Kidney capillary endothelial cell (primary cell): ENCODE data around the gene MEF2A.

ENCODE experiments used
- DNase-seq: peaks from one replicate; pipeline ENCODE4 v3.0.0-alpha.2; 2018; ENCODE audit warnings: low spot score

MEF2A gene

DNA sequence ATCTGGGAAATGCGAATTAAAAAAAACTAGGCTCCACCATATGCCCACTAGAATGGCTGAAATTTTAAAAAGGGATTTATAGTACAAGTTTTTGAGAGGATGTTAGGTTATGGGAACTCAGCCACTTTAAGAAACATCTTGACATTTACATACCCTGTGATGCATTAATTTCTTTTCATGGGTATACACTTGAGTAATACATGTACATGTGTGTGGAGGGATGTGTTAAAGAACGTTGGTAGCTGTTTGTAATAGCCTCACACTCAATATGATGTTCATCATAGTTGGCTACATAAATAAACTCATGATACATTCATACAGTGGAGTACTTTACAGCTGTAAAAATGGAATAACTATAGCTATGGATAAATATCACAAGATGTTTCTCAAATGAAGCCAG lies 40.9 kb downstream of the MEF2A start:
- DNase-seq: no peak

DNA sequence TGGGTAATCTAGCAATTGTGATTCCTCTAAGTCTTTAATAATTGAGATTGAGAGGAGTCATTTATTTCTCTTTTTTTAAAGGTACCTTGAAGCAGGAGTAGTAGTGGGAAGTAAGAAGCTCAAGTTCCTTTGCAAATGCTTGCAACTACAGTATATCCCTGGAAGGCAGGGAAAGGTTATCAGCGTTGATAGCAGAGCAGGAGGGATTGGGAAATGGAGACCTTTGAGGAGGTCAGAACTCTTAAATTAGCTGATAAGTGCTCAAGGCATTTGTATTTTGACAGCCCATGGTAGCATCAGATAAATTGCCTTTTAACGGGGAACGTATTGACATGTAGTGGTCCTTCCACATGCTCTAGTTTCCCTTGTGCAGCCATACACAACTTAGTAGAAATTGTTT lies 47.7 kb downstream of the MEF2A start:
- no peak for DNase-seq

DNA sequence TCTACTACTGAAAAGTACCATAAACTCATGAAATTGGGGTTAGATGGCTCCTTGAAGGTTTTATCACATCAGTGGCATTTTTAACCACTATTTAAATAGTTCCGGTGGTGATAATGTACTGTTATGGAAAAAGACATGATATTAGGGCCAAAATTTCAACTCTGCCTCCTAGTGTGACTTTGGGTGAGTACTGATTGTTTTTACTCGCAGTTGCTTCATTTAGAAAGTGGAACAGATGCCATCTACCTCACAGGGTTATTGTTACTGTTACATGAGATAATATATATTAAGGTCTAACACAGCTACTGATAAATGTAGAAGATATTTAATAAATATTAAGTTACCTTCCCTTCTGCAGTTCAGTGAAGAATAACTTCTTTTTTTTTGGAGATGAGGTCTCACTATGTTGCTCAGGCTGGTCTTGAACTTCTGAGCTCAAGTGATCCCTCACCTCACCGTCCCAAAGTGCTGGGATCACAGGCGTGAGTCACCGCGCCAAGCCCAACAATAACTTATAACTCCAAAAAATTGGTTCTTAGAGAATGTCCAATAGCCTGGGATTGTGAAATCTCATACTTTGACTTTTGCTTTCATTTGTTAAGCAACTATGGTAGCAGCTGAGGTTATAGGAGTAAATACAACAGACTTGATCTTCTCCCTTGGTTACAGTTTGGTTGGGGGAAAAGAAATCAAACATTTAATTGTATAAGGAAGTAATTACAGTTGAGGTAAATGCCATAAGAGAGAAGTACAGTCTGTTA lies 48.3 kb downstream of the MEF2A start:
- no peak for DNase-seq

DNA sequence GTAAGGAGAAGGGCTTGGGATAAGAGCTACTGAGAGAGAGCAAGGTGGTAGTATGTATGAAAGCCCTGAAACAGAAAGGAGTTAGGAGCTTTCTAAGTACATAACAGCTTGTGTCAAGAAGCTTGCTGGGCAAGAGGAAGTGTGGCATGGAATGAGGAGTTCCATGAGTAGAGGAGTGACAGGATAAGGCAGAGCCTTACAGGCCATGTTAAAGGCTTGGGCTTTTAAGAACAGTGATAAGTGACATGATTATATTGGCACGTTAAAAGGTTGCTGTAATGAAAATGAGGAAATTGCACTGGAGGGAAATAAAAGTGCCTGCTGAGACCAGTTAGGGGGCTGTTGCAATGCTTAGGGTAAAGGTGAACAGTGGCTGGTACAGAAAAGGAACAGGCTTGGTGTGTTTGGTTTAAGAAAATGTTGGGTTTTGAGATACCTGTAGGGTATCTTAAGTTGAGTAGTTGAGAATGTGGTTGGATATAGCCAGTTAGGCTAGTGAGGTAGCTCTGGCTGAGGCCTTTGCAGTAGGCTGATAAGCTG lies 49.0 kb downstream of the MEF2A start:
- no peak for DNase-seq

DNA sequence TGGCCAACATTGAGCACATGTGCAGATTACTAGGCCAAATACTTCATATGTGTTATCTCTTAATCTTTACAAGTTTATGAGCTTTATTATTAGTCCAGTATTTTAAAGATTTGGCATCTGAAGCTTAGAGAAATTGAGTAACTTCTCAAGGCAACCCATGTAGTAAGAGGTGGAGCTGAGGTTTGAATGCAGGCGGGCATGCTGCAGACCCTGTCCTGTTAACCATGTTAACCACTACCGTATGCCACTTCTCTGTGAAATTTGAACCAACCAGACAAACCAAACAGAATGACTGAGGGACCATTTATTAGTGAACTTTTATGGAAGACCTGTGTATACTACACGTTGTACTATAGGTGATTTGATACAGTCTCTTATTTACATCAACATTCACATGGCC lies 49.7 kb downstream of the MEF2A start:
- no peak for DNase-seq

DNA sequence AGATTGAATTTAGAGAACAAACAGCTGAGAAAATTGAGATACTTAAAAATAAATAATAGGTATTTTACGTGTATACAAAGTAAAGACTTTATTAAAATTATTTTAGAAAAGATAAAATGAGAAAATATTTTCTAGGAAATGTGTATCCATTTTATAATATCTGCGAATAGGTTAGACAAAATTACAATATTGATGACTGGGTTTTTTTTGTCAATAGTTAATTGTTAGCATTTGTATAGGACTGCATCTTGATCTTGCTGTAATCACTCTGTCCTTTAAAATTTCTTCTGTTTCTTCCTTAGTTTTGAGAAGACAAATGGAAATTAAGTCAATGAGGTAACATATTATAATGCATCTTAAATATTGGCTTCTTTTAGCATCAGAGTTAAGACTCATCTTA lies 50.3 kb downstream of the MEF2A start:
- DNase-seq: no peak

DNA sequence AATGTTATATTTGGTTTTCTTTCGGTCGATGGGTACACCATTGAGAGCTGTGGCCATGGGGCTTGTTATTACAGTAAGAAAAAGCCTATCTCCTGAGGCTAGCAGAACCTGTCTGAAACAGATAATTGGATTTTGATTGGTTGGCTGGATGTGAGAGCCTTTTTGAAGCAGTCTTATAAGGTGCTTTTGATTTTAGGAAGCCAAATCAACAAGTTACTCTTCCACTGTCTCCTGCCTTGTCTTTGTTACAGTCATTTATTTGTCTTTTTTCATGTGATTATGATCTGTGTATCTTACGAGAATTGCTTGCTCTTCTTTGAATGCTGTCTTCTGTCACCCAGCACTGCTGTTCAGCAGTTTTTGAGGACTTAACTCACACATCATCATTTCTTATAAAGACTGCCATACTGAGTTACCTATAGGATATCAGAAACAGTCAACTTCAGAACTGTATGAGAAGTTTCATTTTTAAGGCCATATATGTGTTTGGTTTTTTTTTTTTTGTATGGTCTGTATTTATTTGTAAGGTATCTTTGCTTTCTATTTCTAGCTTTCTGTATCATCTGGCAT lies 51.1 kb downstream of the MEF2A start:
- no peak for DNase-seq

DNA sequence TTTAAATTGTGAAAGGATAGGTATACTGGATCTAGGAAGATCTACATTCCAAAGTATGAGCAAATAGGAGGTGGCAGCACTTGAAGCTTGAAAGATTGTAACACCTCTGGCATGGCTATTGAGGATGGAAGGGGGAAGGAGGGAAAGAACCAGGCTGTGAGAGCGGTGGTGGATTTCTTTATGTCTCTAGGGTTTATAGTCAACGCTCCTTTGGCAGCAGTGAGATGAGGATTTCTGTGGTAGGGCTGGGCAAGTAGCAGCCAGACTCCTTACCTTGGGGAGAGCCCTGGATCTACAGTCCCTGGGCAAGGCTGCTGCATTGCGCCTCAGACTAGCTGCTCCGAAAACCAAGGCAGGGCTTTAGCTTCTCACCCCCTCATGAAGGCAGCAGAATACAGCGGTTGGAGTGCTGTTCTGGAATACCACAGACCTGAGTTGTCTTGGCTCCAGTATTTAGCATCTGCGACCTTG lies 53.2 kb downstream of the MEF2A start:
- no peak for DNase-seq

DNA sequence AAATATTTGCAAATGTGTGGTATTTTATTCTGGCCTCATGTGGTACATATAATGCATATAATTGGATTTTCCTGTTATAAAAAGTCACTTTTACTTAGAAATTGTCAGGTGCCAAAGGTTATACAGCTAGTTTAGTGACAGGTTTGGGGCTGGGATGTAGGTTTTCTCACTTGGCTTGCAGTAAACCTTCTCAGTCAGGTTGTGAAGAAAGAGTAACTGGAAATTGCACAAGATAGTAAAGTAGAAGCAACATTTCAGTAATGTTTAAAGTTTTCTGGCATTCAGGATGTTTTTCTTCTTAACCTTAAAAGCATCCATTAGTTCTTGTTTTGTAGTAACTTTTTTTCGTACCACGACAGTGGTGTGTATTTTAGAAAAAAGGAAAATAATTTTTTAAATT lies 53.9 kb downstream of the MEF2A start:
- no peak for DNase-seq

DNA sequence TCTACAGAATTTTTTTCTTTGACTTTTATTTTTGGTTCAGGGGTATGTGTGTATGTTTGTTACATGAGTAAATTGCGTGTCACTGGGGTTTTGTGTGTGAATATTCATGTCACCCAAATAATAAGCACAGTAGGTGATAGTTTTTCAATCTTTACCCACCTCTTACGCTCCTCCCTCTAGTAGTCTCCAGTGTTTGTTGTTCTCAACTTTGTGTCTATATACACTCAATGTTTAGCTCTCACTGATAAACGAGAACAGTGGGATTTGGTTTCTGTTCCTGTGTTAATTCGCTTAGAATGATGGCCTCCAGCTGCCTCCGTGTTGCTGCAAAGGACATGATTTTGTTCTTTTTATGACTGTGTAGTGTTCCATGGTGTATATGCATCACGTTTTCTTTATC lies 54.4 kb downstream of the MEF2A start:
- DNase-seq: no peak

DNA sequence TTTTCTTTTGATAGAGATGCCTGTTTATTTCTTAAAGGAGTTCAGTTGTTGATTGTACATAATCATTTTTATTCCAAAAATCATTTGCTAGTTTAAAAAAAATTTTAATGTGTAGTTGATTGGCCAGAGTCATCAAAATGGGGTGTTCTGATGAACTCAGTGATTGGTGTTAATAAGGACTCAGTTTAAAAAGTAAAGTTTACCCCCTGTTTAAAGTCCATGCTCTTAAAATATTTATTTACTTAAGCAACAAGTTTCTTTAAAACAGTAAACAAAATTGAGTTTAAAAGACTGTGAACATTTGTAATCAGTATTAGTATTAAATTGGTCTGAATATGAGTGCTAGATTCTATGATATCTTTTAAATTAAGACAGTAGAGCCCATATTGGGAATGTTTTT lies 56.0 kb downstream of the MEF2A start:
- no peak for DNase-seq

DNA sequence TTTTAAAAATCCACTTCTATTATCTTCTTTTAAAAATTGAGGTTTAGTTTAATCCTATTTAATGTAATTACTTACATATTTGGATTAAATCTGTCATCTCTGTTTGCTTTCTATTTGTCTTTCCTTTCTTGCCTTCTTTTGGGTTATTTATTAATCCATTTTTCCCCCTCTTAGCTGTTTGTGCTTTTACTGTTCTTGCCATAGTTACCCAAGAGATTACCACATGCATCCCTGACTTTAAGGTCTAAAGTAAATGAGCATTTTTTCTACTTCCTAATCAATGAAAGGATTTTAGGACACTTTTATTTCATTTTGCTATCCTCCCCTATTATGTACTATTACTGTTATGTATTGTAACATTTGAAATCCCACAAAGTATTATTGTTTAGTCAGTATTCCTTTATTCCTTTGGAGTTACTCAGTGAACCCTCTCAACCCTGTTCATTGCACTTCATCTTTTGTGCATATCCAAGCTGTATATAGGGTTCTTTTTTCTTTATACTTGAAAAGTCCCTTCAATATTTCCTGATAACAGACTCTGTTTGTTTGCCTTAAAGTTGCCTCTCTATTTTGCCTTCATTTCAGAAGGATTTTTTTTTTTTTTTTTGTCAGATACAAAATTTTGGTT lies 62.7 kb downstream of the MEF2A start:
- DNase-seq: no peak

DNA sequence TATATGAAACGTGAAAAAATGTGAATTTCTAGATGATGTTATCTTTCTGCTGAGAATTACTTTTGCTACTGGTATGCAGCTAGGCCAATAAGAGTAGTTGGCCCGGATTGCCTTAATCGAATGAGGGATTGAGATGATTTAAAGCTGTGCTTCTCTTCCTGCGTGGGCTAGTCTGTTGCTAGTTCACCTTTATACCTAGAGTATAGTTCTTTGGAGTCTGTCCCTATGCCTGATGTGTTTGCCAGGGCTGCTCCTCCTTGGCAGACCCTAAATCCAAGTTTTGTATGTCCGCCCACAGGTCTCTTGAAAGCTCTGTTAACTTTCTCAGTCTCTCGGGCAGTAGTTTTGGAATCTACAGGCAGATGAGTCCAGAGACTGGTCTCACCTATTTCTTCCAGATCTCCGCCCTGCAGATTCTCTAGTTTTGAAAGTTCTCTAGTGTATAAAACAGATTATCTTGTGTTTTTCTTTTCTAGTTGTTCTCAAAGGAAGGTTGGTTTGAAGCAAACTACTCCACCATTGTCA lies 64.9 kb downstream of the MEF2A start:
- no peak for DNase-seq

DNA sequence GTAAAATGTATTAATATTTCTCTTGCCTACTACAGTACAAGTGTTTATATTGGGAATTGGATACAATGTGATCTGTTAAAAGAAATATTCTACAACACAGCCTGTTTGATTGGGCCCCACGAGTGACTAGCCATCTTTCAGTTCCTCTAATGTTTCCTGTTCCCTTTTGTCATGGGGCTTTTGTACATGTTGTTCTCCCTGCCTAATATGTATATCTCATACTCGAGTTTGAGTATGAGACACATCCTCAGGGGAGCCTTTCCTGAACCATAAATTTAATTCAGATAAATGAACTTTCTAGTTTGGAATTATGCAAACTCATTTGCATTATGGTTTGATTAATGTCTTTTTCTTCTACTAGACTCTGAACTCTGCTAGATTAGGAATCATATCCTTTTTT lies 65.5 kb downstream of the MEF2A start:
- peak; percentile 29 for DNase-seq

DNA sequence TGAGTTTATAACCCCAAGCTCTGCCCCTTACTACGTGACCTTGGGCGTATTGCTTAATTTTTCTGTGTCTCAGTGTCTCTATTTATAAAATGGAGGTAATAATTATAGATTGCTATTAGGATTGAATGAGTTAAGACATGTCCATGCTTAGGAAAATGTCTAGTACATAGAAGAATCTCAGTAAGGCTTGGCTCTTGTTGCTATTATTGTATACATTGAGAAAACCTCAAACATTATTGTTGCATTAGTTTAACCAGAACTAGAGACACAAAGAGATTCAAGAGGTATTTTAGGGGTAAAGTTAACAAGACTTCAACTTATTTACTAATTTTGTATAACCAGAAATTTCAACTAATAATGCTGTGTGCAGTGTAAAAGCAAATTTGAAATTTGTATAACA lies 66.7 kb downstream of the MEF2A start:
- no peak for DNase-seq

DNA sequence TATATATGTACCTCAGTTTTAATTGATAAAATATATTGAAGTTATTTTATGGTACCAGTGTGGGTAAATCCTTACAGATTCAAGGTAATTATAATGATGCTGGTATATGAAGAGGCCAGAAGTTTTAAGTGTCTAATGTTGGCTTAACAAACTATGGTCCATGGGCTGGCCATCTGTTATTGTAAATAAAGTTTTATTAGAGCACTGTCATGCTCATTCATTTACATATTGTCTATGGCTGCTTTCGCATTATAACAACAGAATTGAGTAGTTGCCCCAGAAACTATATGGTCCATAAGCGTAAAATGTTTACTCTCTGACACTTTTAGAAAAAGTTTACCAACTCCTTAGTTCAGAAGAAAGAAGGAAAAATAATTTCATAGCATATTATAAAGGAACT lies 67.9 kb downstream of the MEF2A start:
- no peak for DNase-seq

DNA sequence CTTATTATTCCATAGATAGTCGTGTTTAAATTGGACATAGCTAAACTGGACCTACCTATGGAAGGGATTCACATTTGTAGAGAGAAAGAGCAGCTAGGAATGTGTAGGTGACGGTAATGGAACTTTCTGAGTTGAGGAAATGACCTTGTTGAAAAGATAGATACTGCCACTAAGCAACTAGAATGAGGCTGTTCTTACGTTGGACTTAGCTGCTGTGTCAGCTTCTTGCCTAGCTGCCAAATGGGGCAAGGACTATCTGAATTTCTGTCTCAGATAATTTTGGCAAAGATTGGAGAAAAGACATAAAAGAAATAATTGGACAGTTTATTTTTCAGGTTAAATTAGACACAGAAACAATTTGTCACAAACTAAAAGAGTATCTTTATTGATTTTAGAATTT lies 68.8 kb downstream of the MEF2A start:
- no peak for DNase-seq

DNA sequence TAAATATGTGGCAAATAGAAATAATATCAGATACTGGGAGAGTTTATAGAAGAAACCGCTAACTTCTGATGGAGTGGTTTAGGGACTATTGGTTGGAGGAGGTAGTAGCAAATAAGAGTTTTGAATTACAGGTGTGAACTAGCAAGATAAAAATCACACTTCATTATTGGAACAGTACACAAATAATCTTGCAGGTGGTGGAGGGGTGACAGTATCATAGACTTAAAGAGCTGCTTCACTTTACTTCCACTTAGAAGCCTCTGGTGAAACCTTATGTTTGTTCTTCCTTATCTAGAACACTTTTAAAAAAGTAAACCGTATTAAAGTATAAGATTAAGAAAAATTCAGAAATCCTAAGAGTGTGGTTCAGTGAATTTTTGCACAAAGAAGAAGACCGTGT lies 69.4 kb downstream of the MEF2A start:
- no peak for DNase-seq

DNA sequence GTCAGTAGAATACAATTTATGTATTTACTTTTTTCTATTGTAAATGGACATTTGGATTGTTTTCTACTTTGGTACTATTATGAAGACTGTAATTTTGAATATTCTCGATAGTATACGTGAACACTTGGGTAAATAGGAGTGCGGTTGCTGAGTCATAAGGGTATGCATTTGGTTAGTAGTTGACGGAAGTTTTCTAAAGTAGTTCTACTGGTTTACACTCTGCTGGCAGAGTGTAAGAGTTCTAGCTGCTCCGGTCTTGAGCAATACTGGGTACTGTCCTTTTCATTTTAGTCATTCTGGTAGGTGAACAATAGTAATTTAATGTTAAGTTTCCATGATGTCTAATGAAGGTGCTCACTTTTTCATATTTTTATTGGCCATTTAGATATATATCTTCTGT lies 70.0 kb downstream of the MEF2A start:
- DNase-seq: no peak

DNA sequence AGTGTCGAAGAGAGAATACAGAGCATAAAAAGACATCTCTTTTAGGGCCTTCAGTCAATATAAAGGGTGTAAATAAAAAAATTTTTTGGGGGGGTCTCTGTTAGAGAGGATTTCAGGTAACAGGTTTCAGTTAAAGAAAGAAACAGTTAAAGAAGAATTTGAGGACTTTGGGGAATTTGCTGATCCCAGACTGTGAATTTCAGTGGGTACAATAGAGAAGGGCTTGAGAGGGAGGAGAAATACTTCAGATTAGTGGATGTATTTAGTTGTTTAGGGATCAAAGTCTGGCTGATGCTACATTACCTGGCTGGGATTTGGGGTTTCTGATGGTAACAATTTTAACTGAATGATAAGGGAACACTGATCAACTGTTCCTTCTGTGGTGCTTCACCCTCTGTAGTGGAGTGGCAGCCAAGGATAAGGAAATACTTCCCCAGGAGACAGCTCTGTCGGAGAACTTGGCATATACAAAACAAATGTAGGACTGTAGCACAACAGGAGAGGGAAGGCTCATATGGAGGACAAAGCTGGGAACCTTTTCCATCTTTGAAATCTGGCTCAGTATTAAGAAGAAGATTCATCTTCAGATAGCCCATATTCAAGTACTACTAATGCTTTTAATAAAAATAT lies 79.2 kb downstream of the MEF2A start:
- no peak for DNase-seq

DNA sequence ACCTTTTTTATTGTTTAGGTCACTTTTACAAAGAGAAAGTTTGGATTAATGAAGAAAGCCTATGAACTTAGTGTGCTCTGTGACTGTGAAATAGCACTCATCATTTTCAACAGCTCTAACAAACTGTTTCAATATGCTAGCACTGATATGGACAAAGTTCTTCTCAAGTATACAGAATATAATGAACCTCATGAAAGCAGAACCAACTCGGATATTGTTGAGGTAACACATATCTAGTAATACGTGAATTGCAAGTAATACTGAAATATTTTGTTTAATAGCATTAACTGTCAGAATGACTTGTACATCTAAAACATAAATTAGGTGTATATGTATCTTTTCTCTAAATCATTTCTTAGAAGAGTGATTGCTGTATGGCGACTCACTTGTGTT lies 79.8 kb downstream of the MEF2A start:
- DNase-seq: no peak

DNA sequence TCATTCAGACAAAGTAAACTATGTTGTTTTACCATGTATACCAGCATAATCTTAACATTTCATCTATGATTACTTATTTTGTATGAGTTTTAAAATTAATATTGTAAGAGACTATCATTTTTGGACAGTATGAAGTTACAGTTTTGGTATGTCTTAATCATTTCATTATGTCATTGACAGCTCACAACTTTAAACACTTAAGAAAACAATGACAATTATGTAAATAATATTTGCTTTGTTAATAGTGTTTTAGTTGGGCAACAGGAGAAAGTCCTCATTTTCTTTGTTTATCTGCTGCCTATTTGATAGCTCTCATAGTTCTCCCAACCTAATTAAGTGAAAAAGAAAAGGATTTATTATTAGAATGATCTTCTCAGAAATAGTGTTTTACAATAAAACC lies 80.2 kb downstream of the MEF2A start:
- DNase-seq: no peak
